HepG2 (cell line): ENCODE measurements around the gene DYNC2I2. TPM values are rescaled to one million over a fixed set of nuclear protein-coding genes. Genes with fewer than 3 reads are reported as not detected.
A peak's percentile ranks its signal among the peaks of the same experiment; 100 is the strongest.

Source experiments
- RXRA ChIP-seq: sonication (generic); formaldehyde crosslinking; IDR thresholded peaks from 2 replicates; pipeline ENCODE4 v1.5.1; 2020; ENCODE audit warnings: missing genetic modification reagents
- SOX13 ChIP-seq, 3 experiments: fragments of 450-650 bp in 1 of 3; sonication (generic) in 1 of 3; formaldehyde crosslinking in 1 of 3; IDR thresholded peaks in 2 of 3; conservative IDR thresholded peaks in 1 of 3; 2 replicates each; pipeline versions ENCODE4 v1.5.0 to v1.6.1; 2016 to 2020; ENCODE audit warnings: antibody characterized with exemption in 1 of 3, mild to moderate bottlenecking in 1 of 3, missing compliant biosample characterization in 1 of 3, missing genetic modification reagents in 1 of 3, moderate library complexity in 1 of 3
- SRY ChIP-seq: sonication (generic); formaldehyde crosslinking; IDR thresholded peaks from 2 replicates; pipeline ENCODE4 v1.8.0; 2022; ENCODE audit warnings: mild to moderate bottlenecking, missing genetic modification reagents
- THAP11 ChIP-seq: IDR thresholded peaks from 2 replicates; pipeline ENCODE4 v1.6.1; 2016; ENCODE audit warnings: missing biosample characterization, missing genetic modification reagents
- YY1 ChIP-seq: IDR thresholded peaks from 2 replicates; pipeline ENCODE4 v1.6.1; 2011; ENCODE audit warnings: low read length, low read depth, moderate library complexity, mild to moderate bottlenecking; ENCODE audit not compliant: insufficient read depth, insufficient replicate concordance
- ZNF496 ChIP-seq: sonication (generic); formaldehyde crosslinking; IDR thresholded peaks from 2 replicates; pipeline ENCODE4 v1.8.1; 2023; ENCODE audit warnings: mild to moderate bottlenecking, moderate library complexity, missing genetic modification reagents; ENCODE audit not compliant: insufficient replicate concordance
- ZNF556 ChIP-seq: sonication (generic); formaldehyde crosslinking; IDR thresholded peaks from 2 replicates; pipeline ENCODE4 v1.4.0; 2020; ENCODE audit warnings: mild to moderate bottlenecking, missing genetic modification reagents, borderline replicate concordance
- ZNF563 ChIP-seq: sonication (generic); formaldehyde crosslinking; IDR thresholded peaks from 2 replicates; pipeline ENCODE4 v1.8.0; 2022; ENCODE audit warnings: mild to moderate bottlenecking, moderate library complexity, missing genetic modification reagents
- polyA plus RNA-seq, 8 experiments: library from polyadenylated mRNA; depleted of rRNA in 3 of 8; stranded (reverse) in 7 of 8; unstranded in 1 of 8; fragments of >200 nt; fragmentation: Illumina TruSeq in 4 of 8; extraction: Trizol in 4 of 8; gene quantifications; 2 replicates each; pipeline versions ENCODE4 v1.2.1 to v1.2.3, GENCODE V29; 2011 to 2016; ENCODE audit warnings: low read depth in 4 of 8, missing spikeins in 1 of 8, mixed read lengths in 1 of 8; ENCODE audit not compliant: insufficient read depth in 1 of 8
- total RNA-seq, 5 experiments: library from RNA; depleted of rRNA; stranded (reverse); fragments of >200 nt; fragmentation: Illumina TruSeq; extraction: Trizol; gene quantifications; 2 replicates each; pipeline ENCODE4 v1.2.3, GENCODE V29; 2016; ENCODE audit warnings: low read depth in 1 of 5
- TF ChIP-seq, protein P1 (sequence below): sonication (generic); formaldehyde crosslinking; IDR thresholded peaks from 2 replicates; pipeline ENCODE4 v1.4.0; 2020; ENCODE audit warnings: missing genetic modification reagents, borderline replicate concordance
- TF ChIP-seq, protein P2 (sequence below): sonication (generic); formaldehyde crosslinking; IDR thresholded peaks from 2 replicates; pipeline ENCODE4 v1.5.1; 2020; ENCODE audit warnings: missing genetic modification reagents, mild to moderate bottlenecking, borderline replicate concordance
- TF ChIP-seq, protein P3 (sequence below): sonication (generic); formaldehyde crosslinking; IDR thresholded peaks from 2 replicates; pipeline ENCODE4 v1.5.0; 2020; ENCODE audit warnings: missing genetic modification reagents, mild to moderate bottlenecking, borderline replicate concordance
- TF ChIP-seq, protein P4 (sequence below): sonication (generic); formaldehyde crosslinking; IDR thresholded peaks from 2 replicates; pipeline ENCODE4 v1.5.1; 2020; ENCODE audit warnings: mild to moderate bottlenecking, missing genetic modification reagents, moderate library complexity
- TF ChIP-seq, protein P5 (sequence below): sonication (generic); formaldehyde crosslinking; IDR thresholded peaks from 2 replicates; pipeline ENCODE4 v1.4.0; 2020; ENCODE audit warnings: missing genetic modification reagents, borderline replicate concordance

DYNC2I2 gene
- total and polyA plus RNA-seq, 2 of the 13 experiments (the other 11 are each of a cell fraction or from before 2014, with no cell fraction given), result 13.7 to 40.2 TPM

DNA sequence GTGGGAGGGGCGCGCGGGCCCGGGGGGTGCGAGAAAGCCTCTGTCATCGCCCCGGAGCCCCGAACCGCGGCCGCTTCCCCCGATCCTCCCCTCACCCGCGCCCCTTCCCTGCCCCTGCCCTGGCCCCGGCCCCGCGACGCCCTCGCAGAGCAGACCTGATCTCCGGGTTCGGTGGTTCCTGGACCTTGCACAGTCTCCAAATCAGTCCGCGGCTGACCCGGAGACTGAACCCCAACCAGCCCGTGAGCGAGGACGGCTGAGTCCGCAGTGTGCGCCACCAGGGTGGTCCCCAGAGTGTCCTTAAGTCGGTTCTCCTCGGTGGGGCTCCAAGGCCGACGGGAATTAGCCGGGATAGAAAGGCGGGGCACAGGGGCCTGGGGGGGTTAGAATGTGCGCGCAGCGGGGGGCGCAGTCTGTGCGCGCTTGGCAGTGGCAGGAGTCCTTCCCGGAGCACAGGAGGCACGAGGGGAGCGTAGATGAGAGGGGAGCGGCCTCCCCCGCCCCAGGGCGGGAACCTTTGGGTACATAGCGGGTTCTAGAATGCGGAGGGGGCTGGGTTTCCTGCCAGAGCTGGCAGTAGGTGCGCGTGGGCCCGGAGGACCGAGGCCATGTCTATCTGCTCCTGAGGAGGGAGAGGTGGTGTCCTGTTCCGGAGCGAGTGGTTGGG is 46.4 kb upstream of the DYNC2I2 start (continued):
- TF ChIP-seq, protein P1, sequence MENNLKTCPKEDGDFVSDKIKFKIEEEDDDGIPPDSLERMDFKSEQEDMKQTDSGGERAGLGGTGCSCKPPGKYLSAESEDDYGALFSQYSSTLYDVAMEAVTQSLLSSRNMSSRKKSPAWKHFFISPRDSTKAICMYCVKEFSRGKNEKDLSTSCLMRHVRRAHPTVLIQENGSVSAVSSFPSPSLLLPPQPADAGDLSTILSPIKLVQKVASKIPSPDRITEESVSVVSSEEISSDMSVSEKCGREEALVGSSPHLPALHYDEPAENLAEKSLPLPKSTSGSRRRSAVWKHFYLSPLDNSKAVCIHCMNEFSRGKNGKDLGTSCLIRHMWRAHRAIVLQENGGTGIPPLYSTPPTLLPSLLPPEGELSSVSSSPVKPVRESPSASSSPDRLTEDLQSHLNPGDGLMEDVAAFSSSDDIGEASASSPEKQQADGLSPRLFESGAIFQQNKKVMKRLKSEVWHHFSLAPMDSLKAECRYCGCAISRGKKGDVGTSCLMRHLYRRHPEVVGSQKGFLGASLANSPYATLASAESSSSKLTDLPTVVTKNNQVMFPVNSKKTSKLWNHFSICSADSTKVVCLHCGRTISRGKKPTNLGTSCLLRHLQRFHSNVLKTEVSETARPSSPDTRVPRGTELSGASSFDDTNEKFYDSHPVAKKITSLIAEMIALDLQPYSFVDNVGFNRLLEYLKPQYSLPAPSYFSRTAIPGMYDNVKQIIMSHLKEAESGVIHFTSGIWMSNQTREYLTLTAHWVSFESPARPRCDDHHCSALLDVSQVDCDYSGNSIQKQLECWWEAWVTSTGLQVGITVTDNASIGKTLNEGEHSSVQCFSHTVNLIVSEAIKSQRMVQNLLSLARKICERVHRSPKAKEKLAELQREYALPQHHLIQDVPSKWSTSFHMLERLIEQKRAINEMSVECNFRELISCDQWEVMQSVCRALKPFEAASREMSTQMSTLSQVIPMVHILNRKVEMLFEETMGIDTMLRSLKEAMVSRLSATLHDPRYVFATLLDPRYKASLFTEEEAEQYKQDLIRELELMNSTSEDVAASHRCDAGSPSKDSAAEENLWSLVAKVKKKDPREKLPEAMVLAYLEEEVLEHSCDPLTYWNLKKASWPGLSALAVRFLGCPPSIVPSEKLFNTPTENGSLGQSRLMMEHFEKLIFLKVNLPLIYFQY, result no peak
- TF ChIP-seq ZNF563 (no peak; the same call in 1 of the 2 replicates), SRY (CRISPR knock-in tag) (0 out of 2 replicates have a peak, but pooled peaks have one; percentile 22), ZNF496 (CRISPR knock-in tag) (no peak), SOX13 (IDR thresholded peaks at IDR 0.05) (no peak), SOX13 (CRISPR knock-in tag; conservative IDR thresholded peaks at IDR 0.05 in 1 of 2, IDR thresholded peaks at IDR 0.05 in 1 of 2) (no peak), RXRA (CRISPR knock-in tag) (no peak), YY1 (peak; percentile 9), ZNF556 (CRISPR knock-in tag) (no peak), THAP11 (CRISPR knock-in tag) (no peak)
- TF ChIP-seq, protein P2, sequence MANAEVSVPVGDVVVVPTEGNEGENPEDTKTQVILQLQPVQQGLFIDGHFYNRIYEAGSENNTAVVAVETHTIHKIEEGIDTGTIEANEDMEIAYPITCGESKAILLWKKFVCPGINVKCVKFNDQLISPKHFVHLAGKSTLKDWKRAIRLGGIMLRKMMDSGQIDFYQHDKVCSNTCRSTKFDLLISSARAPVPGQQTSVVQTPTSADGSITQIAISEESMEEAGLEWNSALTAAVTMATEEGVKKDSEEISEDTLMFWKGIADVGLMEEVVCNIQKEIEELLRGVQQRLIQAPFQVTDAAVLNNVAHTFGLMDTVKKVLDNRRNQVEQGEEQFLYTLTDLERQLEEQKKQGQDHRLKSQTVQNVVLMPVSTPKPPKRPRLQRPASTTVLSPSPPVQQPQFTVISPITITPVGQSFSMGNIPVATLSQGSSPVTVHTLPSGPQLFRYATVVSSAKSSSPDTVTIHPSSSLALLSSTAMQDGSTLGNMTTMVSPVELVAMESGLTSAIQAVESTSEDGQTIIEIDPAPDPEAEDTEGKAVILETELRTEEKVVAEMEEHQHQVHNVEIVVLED (CRISPR knock-in tag), result 0 out of 2 replicates have a peak, but pooled peaks have one; percentile 9
- TF ChIP-seq, protein P3, sequence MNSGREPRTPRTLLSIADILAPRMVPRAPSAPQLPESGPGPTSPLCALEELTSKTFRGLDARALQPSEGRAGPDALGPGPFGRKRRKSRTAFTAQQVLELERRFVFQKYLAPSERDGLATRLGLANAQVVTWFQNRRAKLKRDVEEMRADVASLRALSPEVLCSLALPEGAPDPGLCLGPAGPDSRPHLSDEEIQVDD (CRISPR knock-in tag), result no peak
- TF ChIP-seq, protein P4, sequence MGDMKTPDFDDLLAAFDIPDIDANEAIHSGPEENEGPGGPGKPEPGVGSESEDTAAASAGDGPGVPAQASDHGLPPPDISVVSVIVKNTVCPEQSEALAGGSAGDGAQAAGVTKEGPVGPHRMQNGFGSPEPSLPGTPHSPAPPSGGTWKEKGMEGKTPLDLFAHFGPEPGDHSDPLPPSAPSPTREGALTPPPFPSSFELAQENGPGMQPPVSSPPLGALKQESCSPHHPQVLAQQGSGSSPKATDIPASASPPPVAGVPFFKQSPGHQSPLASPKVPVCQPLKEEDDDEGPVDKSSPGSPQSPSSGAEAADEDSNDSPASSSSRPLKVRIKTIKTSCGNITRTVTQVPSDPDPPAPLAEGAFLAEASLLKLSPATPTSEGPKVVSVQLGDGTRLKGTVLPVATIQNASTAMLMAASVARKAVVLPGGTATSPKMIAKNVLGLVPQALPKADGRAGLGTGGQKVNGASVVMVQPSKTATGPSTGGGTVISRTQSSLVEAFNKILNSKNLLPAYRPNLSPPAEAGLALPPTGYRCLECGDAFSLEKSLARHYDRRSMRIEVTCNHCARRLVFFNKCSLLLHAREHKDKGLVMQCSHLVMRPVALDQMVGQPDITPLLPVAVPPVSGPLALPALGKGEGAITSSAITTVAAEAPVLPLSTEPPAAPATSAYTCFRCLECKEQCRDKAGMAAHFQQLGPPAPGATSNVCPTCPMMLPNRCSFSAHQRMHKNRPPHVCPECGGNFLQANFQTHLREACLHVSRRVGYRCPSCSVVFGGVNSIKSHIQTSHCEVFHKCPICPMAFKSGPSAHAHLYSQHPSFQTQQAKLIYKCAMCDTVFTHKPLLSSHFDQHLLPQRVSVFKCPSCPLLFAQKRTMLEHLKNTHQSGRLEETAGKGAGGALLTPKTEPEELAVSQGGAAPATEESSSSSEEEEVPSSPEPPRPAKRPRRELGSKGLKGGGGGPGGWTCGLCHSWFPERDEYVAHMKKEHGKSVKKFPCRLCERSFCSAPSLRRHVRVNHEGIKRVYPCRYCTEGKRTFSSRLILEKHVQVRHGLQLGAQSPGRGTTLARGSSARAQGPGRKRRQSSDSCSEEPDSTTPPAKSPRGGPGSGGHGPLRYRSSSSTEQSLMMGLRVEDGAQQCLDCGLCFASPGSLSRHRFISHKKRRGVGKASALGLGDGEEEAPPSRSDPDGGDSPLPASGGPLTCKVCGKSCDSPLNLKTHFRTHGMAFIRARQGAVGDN (CRISPR knock-in tag), result peak; percentile 71
- TF ChIP-seq, protein P5, sequence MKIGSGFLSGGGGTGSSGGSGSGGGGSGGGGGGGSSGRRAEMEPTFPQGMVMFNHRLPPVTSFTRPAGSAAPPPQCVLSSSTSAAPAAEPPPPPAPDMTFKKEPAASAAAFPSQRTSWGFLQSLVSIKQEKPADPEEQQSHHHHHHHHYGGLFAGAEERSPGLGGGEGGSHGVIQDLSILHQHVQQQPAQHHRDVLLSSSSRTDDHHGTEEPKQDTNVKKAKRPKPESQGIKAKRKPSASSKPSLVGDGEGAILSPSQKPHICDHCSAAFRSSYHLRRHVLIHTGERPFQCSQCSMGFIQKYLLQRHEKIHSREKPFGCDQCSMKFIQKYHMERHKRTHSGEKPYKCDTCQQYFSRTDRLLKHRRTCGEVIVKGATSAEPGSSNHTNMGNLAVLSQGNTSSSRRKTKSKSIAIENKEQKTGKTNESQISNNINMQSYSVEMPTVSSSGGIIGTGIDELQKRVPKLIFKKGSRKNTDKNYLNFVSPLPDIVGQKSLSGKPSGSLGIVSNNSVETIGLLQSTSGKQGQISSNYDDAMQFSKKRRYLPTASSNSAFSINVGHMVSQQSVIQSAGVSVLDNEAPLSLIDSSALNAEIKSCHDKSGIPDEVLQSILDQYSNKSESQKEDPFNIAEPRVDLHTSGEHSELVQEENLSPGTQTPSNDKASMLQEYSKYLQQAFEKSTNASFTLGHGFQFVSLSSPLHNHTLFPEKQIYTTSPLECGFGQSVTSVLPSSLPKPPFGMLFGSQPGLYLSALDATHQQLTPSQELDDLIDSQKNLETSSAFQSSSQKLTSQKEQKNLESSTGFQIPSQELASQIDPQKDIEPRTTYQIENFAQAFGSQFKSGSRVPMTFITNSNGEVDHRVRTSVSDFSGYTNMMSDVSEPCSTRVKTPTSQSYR (CRISPR knock-in tag), result no peak
